Measurements from ENCODE around the gene USP35.

DNA sequence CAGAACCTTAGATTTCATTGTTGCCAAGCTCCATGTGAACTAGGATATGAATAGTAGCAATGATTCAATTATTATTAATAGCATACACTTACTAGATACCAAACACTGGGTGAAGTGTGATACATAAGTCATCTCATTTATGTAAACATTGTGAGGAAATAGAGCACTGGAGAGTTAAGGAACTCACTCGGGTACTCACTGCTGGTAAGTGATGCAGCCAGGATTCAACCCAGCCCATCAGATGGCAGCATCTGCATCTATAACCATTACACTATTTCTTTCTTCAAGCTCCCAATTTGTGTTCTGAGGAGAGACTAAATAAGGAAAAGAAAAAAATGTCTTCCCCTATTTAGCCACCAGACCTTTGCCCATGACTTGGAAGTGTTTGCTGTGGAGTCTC is 39.1 kb upstream of the USP35 start:
- no peak for TF ChIP-seq CTCF (IDR thresholded peaks at IDR 0.05)
- TF ChIP-seq EZH2 (IDR thresholded peaks at IDR 0.05; ENCODE audit: borderline replicate concordance, insufficient read depth, low read depth, low read length, poor library complexity, severe bottlenecking) = no peak
